HEK293T (cell line): ENCODE results near the gene TMPRSS6.

Experiments
- ELF4 ChIP-seq: fragments of 450-650 bp; IDR thresholded peaks from 2 replicates; pipeline ENCODE4 v1.6.1; 2017; ENCODE audit warnings: antibody characterized with exemption
- FOXA1 ChIP-seq: fragments of 450-650 bp; IDR thresholded peaks from 2 replicates; pipeline ENCODE4 v1.6.1; 2016; ENCODE audit warnings: mild to moderate bottlenecking
- FOXK2 ChIP-seq: fragments of 450-650 bp; IDR thresholded peaks from 2 replicates; pipeline ENCODE4 v1.6.1; 2016; ENCODE audit warnings: mild to moderate bottlenecking
- FOXM1 ChIP-seq: fragments of 450-650 bp; IDR thresholded peaks from 2 replicates; pipeline ENCODE4 v1.6.1; 2017; ENCODE audit warnings: mild to moderate bottlenecking, borderline replicate concordance
- SP1 ChIP-seq: fragments of 450-650 bp; IDR thresholded peaks from 2 replicates; pipeline ENCODE4 v1.6.1; 2017
- SUZ12 ChIP-seq: fragments of 450-650 bp; IDR thresholded peaks from 2 replicates; pipeline ENCODE4 v1.6.1; 2016; ENCODE audit warnings: mild to moderate bottlenecking

DNA sequence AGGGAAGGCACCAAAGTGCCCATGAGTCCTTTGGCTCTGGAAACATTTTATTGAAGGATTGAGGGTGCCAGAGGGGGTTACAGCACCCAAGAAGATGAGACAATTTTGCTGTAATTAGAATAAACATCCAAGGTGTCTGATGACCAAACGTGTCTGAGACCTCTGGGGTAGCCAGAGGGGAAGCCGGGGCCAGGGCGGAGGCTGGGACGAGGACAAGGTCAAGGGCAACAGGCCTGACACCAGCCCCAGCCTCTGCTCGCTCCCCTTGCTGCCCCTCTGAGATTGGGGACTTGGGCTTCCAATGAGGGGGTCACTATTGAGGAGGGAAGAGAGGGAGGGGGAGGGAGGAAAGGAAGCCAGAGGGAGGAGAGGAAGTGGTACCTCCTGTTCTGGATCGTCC lies 25.6 kb downstream of the TMPRSS6 start:
- TF ChIP-seq FOXK2 (no peak), SP1 (no peak), FOXA1 (no peak), FOXM1 (no peak), SUZ12 (no peak), ELF4 (no peak)
